Measurements from ENCODE around the gene TRAF3IP3. TPM values are rescaled to one million over a fixed set of nuclear protein-coding genes. Genes with fewer than 3 reads are reported as not detected.

The TRAF3IP3 gene
- total RNA-seq (2012; rRNA removed): not detected in 2 replicates

GRCh38 chr1:209755926-209756614 lies at the start of gene TRAF3IP3:
TSS of gene TRAF3IP3 (plus strand) at chr1:209756053. CDS start at chr1:209760040, 3,987 bp downstream.
- no peak within 1 kb of the TSS for H3K4me3 ChIP-seq (ENCODE audit: low read length)
- H3K27me3 ChIP-seq (ENCODE audit: control insufficient read depth, insufficient read depth, low read length): peaks cover 28% of the 10 kb centered on the region
- no peak within 1 kb of the TSS for H3K4me2 ChIP-seq (ENCODE audit: low read length)
- no peak within 1 kb of the TSS for H3K9ac ChIP-seq (ENCODE audit: low read depth, low read length)
- no peaks in the 10 kb centered on the region for H3K36me3 ChIP-seq (ENCODE audit: insufficient read depth, low read length)
- peaks cover under 1% of the 10 kb centered on the region for H3K4me1 ChIP-seq (ENCODE audit: control insufficient read depth, insufficient read depth, low read length)
- H3K9me3 ChIP-seq (replicated peaks; ENCODE audit: low read length): no peaks in the 10 kb centered on the region

GRCh38 chr1:209706622-209707021 lies 49.2 kb upstream of the TRAF3IP3 start:
- no peaks in the 10 kb centered on the region for H3K4me1 ChIP-seq (ENCODE audit: control insufficient read depth, insufficient read depth, low read length)
- no peak overlapping the region for H3K4me3 ChIP-seq (ENCODE audit: low read length)
- peaks cover 8% of the 10 kb centered on the region for H3K27me3 ChIP-seq (ENCODE audit: control insufficient read depth, insufficient read depth, low read length)
- no peaks in the 10 kb centered on the region for H3K36me3 ChIP-seq (ENCODE audit: insufficient read depth, low read length)
- H3K9ac ChIP-seq (ENCODE audit: low read depth, low read length): no peak overlapping the region
- H3K9me3 ChIP-seq (replicated peaks; ENCODE audit: low read length): no peaks in the 10 kb centered on the region
- no peak overlapping the region for H3K4me2 ChIP-seq (ENCODE audit: low read length)

- Histone ChIP-seq H3K9ac (ENCODE audit: low read depth, low read length) (no peak overlapping the region), H3K4me3 (ENCODE audit: low read length) (no peak overlapping the region), H3K4me1 (ENCODE audit: control insufficient read depth, insufficient read depth, low read length) (no peaks in the 10 kb centered on the region), H3K4me2 (ENCODE audit: low read length) (no peak overlapping the region), H3K27me3 (ENCODE audit: control insufficient read depth, insufficient read depth, low read length) (peaks cover 8% of the 10 kb centered on the region), H3K9me3 (replicated peaks; ENCODE audit: low read length) (no peaks in the 10 kb centered on the region), H3K36me3 (ENCODE audit: insufficient read depth, low read length) (no peaks in the 10 kb centered on the region)
Measured at GRCh38 chr1:209707308-209707707, 48.5 kb upstream of the TRAF3IP3 start.

- H3K9me3 ChIP-seq (replicated peaks; ENCODE audit: low read length): no peaks in the 10 kb centered on the region
- H3K27me3 ChIP-seq (ENCODE audit: control insufficient read depth, insufficient read depth, low read length): peaks cover 8% of the 10 kb centered on the region
- no peak overlapping the region for H3K4me3 ChIP-seq (ENCODE audit: low read length)
- H3K36me3 ChIP-seq (ENCODE audit: insufficient read depth, low read length): no peaks in the 10 kb centered on the region
- H3K4me1 ChIP-seq (ENCODE audit: control insufficient read depth, insufficient read depth, low read length): no peaks in the 10 kb centered on the region
- H3K9ac ChIP-seq (ENCODE audit: low read depth, low read length): no peak overlapping the region
- no peak overlapping the region for H3K4me2 ChIP-seq (ENCODE audit: low read length)
Measured at GRCh38 chr1:209708297-209708696, 47.6 kb upstream of the TRAF3IP3 start.

- no peak overlapping the region for H3K9ac ChIP-seq (ENCODE audit: low read depth, low read length)
- no peaks in the 10 kb centered on the region for H3K4me1 ChIP-seq (ENCODE audit: control insufficient read depth, insufficient read depth, low read length)
- H3K27me3 ChIP-seq (ENCODE audit: control insufficient read depth, insufficient read depth, low read length): peaks cover 4% of the 10 kb centered on the region
- no peaks in the 10 kb centered on the region for H3K9me3 ChIP-seq (replicated peaks; ENCODE audit: low read length)
- H3K36me3 ChIP-seq (ENCODE audit: insufficient read depth, low read length): no peaks in the 10 kb centered on the region
- H3K4me2 ChIP-seq (ENCODE audit: low read length): no peak overlapping the region
- no peak overlapping the region for H3K4me3 ChIP-seq (ENCODE audit: low read length)
Measured at GRCh38 chr1:209710093-209710492, 45.8 kb upstream of the TRAF3IP3 start.

- Histone ChIP-seq H3K27me3 (ENCODE audit: control insufficient read depth, insufficient read depth, low read length) (no peaks in the 10 kb centered on the region), H3K9ac (ENCODE audit: low read depth, low read length) (no peak overlapping the region), H3K4me2 (ENCODE audit: low read length) (no peak overlapping the region), H3K36me3 (ENCODE audit: insufficient read depth, low read length) (no peaks in the 10 kb centered on the region), H3K4me3 (ENCODE audit: low read length) (no peak overlapping the region), H3K4me1 (ENCODE audit: control insufficient read depth, insufficient read depth, low read length) (no peaks in the 10 kb centered on the region), H3K9me3 (replicated peaks; ENCODE audit: low read length) (no peaks in the 10 kb centered on the region)
Measured at GRCh38 chr1:209710847-209711246, 45.0 kb upstream of the TRAF3IP3 start.

GRCh38 chr1:209714338-209714737 lies 41.5 kb upstream of the TRAF3IP3 start:
- Histone ChIP-seq H3K9ac (ENCODE audit: low read depth, low read length) (no peak overlapping the region), H3K4me1 (ENCODE audit: control insufficient read depth, insufficient read depth, low read length) (no peaks in the 10 kb centered on the region), H3K36me3 (ENCODE audit: insufficient read depth, low read length) (no peaks in the 10 kb centered on the region), H3K4me3 (ENCODE audit: low read length) (no peak overlapping the region), H3K9me3 (replicated peaks; ENCODE audit: low read length) (no peaks in the 10 kb centered on the region), H3K4me2 (ENCODE audit: low read length) (no peak overlapping the region), H3K27me3 (ENCODE audit: control insufficient read depth, insufficient read depth, low read length) (no peaks in the 10 kb centered on the region)

- no peaks in the 10 kb centered on the region for H3K36me3 ChIP-seq (ENCODE audit: insufficient read depth, low read length)
- H3K4me2 ChIP-seq (ENCODE audit: low read length): no peak overlapping the region
- no peaks in the 10 kb centered on the region for H3K9me3 ChIP-seq (replicated peaks; ENCODE audit: low read length)
- no peak overlapping the region for H3K9ac ChIP-seq (ENCODE audit: low read depth, low read length)
- H3K4me3 ChIP-seq (ENCODE audit: low read length): no peak overlapping the region
- no peaks in the 10 kb centered on the region for H3K4me1 ChIP-seq (ENCODE audit: control insufficient read depth, insufficient read depth, low read length)
- H3K27me3 ChIP-seq (ENCODE audit: control insufficient read depth, insufficient read depth, low read length): no peaks in the 10 kb centered on the region
Measured at GRCh38 chr1:209715314-209715713, 40.5 kb upstream of the TRAF3IP3 start.

GRCh38 chr1:209717818-209718217 lies 38.0 kb upstream of the TRAF3IP3 start:
- no peaks in the 10 kb centered on the region for H3K4me1 ChIP-seq (ENCODE audit: control insufficient read depth, insufficient read depth, low read length)
- no peaks in the 10 kb centered on the region for H3K36me3 ChIP-seq (ENCODE audit: insufficient read depth, low read length)
- no peak overlapping the region for H3K4me2 ChIP-seq (ENCODE audit: low read length)
- no peak overlapping the region for H3K9ac ChIP-seq (ENCODE audit: low read depth, low read length)
- peaks cover 5% of the 10 kb centered on the region for H3K27me3 ChIP-seq (ENCODE audit: control insufficient read depth, insufficient read depth, low read length)
- H3K9me3 ChIP-seq (replicated peaks; ENCODE audit: low read length): no peaks in the 10 kb centered on the region
- H3K4me3 ChIP-seq (ENCODE audit: low read length): no peak overlapping the region

GRCh38 chr1:209720326-209720725 lies 35.5 kb upstream of the TRAF3IP3 start:
- Histone ChIP-seq H3K27me3 (ENCODE audit: control insufficient read depth, insufficient read depth, low read length) (peaks cover 7% of the 10 kb centered on the region), H3K4me1 (ENCODE audit: control insufficient read depth, insufficient read depth, low read length) (no peaks in the 10 kb centered on the region), H3K4me3 (ENCODE audit: low read length) (no peak overlapping the region), H3K9ac (ENCODE audit: low read depth, low read length) (no peak overlapping the region), H3K36me3 (ENCODE audit: insufficient read depth, low read length) (no peaks in the 10 kb centered on the region), H3K9me3 (replicated peaks; ENCODE audit: low read length) (no peaks in the 10 kb centered on the region), H3K4me2 (ENCODE audit: low read length) (no peak overlapping the region)

- H3K4me3 ChIP-seq (ENCODE audit: low read length): no peak overlapping the region
- no peaks in the 10 kb centered on the region for H3K9me3 ChIP-seq (replicated peaks; ENCODE audit: low read length)
- no peak overlapping the region for H3K4me2 ChIP-seq (ENCODE audit: low read length)
- H3K27me3 ChIP-seq (ENCODE audit: control insufficient read depth, insufficient read depth, low read length): peaks cover 7% of the 10 kb centered on the region
- H3K36me3 ChIP-seq (ENCODE audit: insufficient read depth, low read length): no peaks in the 10 kb centered on the region
- H3K9ac ChIP-seq (ENCODE audit: low read depth, low read length): no peak overlapping the region
- no peaks in the 10 kb centered on the region for H3K4me1 ChIP-seq (ENCODE audit: control insufficient read depth, insufficient read depth, low read length)
Measured at GRCh38 chr1:209720826-209721225, 35.0 kb upstream of the TRAF3IP3 start.

GRCh38 chr1:209721323-209721722 lies 34.5 kb upstream of the TRAF3IP3 start:
- H3K9me3 ChIP-seq (replicated peaks; ENCODE audit: low read length): no peaks in the 10 kb centered on the region
- H3K4me2 ChIP-seq (ENCODE audit: low read length): no peak overlapping the region
- no peak overlapping the region for H3K4me3 ChIP-seq (ENCODE audit: low read length)
- peaks cover 7% of the 10 kb centered on the region for H3K27me3 ChIP-seq (ENCODE audit: control insufficient read depth, insufficient read depth, low read length)
- H3K36me3 ChIP-seq (ENCODE audit: insufficient read depth, low read length): no peaks in the 10 kb centered on the region
- no peak overlapping the region for H3K9ac ChIP-seq (ENCODE audit: low read depth, low read length)
- H3K4me1 ChIP-seq (ENCODE audit: control insufficient read depth, insufficient read depth, low read length): no peaks in the 10 kb centered on the region

Measured in skeletal muscle satellite cell (primary cell).